ENCODE measurements around the gene ATAD3C. TPM values are rescaled to one million over a fixed set of nuclear protein-coding genes. Genes with fewer than 3 reads are reported as not detected.
A peak's percentile ranks its signal among the peaks of the same experiment; 100 is the strongest.
"Not testable (repeated sequence)": the region's sequence is repeated elsewhere in the genome, so short reads cannot be mapped to it uniquely, and the experiment has no call there.

The ATAD3C gene
- polyA plus RNA-seq, 1 donor: 0.90 TPM

- no peak for DNase-seq
Measured at GRCh38 chr1:1419363-1419812, 30.1 kb upstream of the ATAD3C start.

- no peak for DNase-seq
Measured at GRCh38 chr1:1419813-1420653, 29.5 kb upstream of the ATAD3C start.

GRCh38 chr1:1420654-1421141 is 28.8 kb upstream of the ATAD3C start:
- DNase-seq: no peak

- DNase-seq: no peak
Measured at GRCh38 chr1:1421147-1421906, 28.2 kb upstream of the ATAD3C start, which contains the start of gene ANKRD65. Gene ANKRD65, minus strand, starts transcription at chr1:1421276. Its CDS starts 271 bp downstream, at chr1:1421005.

GRCh38 chr1:1421907-1422464 is 27.5 kb upstream of the ATAD3C start:
- no peak for DNase-seq

GRCh38 chr1:1422465-1423244 is 26.8 kb upstream of the ATAD3C start:
- DNase-seq: no peak

GRCh38 chr1:1423245-1423597 is 26.3 kb upstream of the ATAD3C start:
- no peak for DNase-seq

GRCh38 chr1:1424707-1425106 is 24.8 kb upstream of the ATAD3C start:
- no peak for DNase-seq

GRCh38 chr1:1425426-1425752 is 24.1 kb upstream of the ATAD3C start:
- no peak for DNase-seq

GRCh38 chr1:1425753-1426495 is 23.6 kb upstream of the ATAD3C start:
- DNase-seq: no peak

GRCh38 chr1:1426496-1427105 is 22.9 kb upstream of the ATAD3C start:
- no peak for DNase-seq

- no peak for DNase-seq
Measured at GRCh38 chr1:1427106-1427819, 22.2 kb upstream of the ATAD3C start.

GRCh38 chr1:1427820-1428148 is 21.7 kb upstream of the ATAD3C start:
- no peak for DNase-seq

- no peak for DNase-seq
Measured at GRCh38 chr1:1428174-1428573, 21.3 kb upstream of the ATAD3C start.

GRCh38 chr1:1428967-1429366 is 20.5 kb upstream of the ATAD3C start:
- not testable (repeated sequence) for DNase-seq

- no peak for DNase-seq
Measured at GRCh38 chr1:1429671-1430073, 19.8 kb upstream of the ATAD3C start.

GRCh38 chr1:1430114-1430982 is 19.1 kb upstream of the ATAD3C start:
- peak; percentile 85 for DNase-seq

GRCh38 chr1:1430992-1431844 is 18.3 kb upstream of the ATAD3C start:
- no peak for DNase-seq

GRCh38 chr1:1431845-1432273 is 17.6 kb upstream of the ATAD3C start:
- no peak for DNase-seq
